GM23338 (cell line): ENCODE data around the gene SLC25A12. TPM values are rescaled to one million over a fixed set of nuclear protein-coding genes. Genes with fewer than 3 reads are reported as not detected.
"Not testable (repeated sequence)": the region's sequence is repeated elsewhere in the genome, so short reads cannot be mapped to it uniquely, and the experiment has no call there.

Experiments used
- ATAC-seq: fragments of 200-7000 bp; cut with Tn5 transposase; 3 replicates; pipeline ENCODE4 v1.9.1; 2020
- DNase-seq: peaks from one replicate; pipeline ENCODE4 v3.0.0-alpha.2; 2015; ENCODE audit warnings: low spot score
- H2AFZ ChIP-seq: fragments of 200-600 bp; sonication (generic); 2 replicates; pipeline ENCODE4 v1.8.0; 2016; ENCODE audit warnings: antibody characterized with exemption, mild to moderate bottlenecking, moderate library complexity
- H3F3A ChIP-seq: fragments of 200-600 bp; sonication (generic); replicated peaks from 2 replicates; pipeline ENCODE4 v1.8.0; 2017; ENCODE audit warnings: antibody characterized with exemption, mixed run types, low read depth
- H3K27ac ChIP-seq: fragments of 200-600 bp; sonication (generic); 2 replicates; pipeline ENCODE4 v1.6.1; 2016; ENCODE audit warnings: low read depth
- H3K27me3 ChIP-seq: fragments of 200-600 bp; sonication (generic); 2 replicates; pipeline ENCODE4 v1.8.0; 2016; ENCODE audit warnings: mild to moderate bottlenecking, mixed run types, moderate library complexity; ENCODE audit not compliant: insufficient read depth
- H3K36me3 ChIP-seq: fragments of 200-600 bp; sonication (generic); 2 replicates; pipeline ENCODE4 v1.8.0; 2016; ENCODE audit warnings: mild to moderate bottlenecking; ENCODE audit not compliant: insufficient read depth
- H3K4me1 ChIP-seq: fragments of 200-600 bp; sonication (generic); 2 replicates; pipeline ENCODE4 v1.8.0; 2016; ENCODE audit warnings: mild to moderate bottlenecking, moderate library complexity; ENCODE audit not compliant: insufficient read depth
- H3K4me2 ChIP-seq: fragments of 200-600 bp; sonication (generic); 2 replicates; pipeline ENCODE4 v1.7.1; 2017; ENCODE audit warnings: mixed run types
- H3K4me3 ChIP-seq: fragments of 200-600 bp; sonication (generic); 2 replicates; pipeline ENCODE4 v1.6.1; 2016; ENCODE audit warnings: mixed run types
- H3K79me2 ChIP-seq: fragments of 200-600 bp; sonication (generic); replicated peaks from 2 replicates; pipeline ENCODE4 v1.8.0; 2017; ENCODE audit warnings: mild to moderate bottlenecking; ENCODE audit not compliant: insufficient read depth
- H3K9me2 ChIP-seq: fragments of 200-600 bp; sonication (generic); 2 replicates; pipeline ENCODE4 v1.8.0; 2017; ENCODE audit not compliant: insufficient read depth
- H4K20me1 ChIP-seq: fragments of 200-600 bp; sonication (generic); replicated peaks from 2 replicates; pipeline ENCODE4 v1.8.0; 2017; ENCODE audit warnings: mild to moderate bottlenecking; ENCODE audit not compliant: insufficient read depth
- H3K27ac Mint-ChIP-seq: 2 replicates; pipeline ENCODE4 v1.8.0; 2020; ENCODE audit warnings: inconsistent platforms, mild to moderate bottlenecking, moderate library complexity, mixed read lengths
- H3K27me3 Mint-ChIP-seq: 3 replicates; pipeline ENCODE4 v1.8.0; 2022; ENCODE audit warnings: low read depth, mild to moderate bottlenecking, moderate library complexity, mixed read lengths, inconsistent platforms; ENCODE audit not compliant: insufficient read depth, poor library complexity
- H3K36me3 Mint-ChIP-seq: 3 replicates; pipeline ENCODE4 v1.8.0; 2021; ENCODE audit warnings: low read depth, mild to moderate bottlenecking, inconsistent platforms, moderate library complexity, mixed read lengths
- H3K4me1 Mint-ChIP-seq: 3 replicates; pipeline ENCODE4 v1.8.0; 2020; ENCODE audit warnings: mild to moderate bottlenecking, inconsistent platforms, mixed read lengths
- H3K4me3 Mint-ChIP-seq: 3 replicates; pipeline ENCODE4 v1.8.0; 2021; ENCODE audit warnings: moderate library complexity, mild to moderate bottlenecking, inconsistent platforms, mixed read lengths
- H3K9me3 Mint-ChIP-seq: 3 replicates; pipeline ENCODE4 v1.8.0; 2020; ENCODE audit warnings: moderate library complexity, mild to moderate bottlenecking, inconsistent platforms, mixed read lengths
- CREB1 ChIP-seq: fragments of 250-450 bp; sonication (Bioruptor Pico); IDR thresholded peaks from 2 replicates; pipeline ENCODE4 v1.5.0; 2020; ENCODE audit warnings: low read depth, mild to moderate bottlenecking, moderate library complexity
- CTCF ChIP-seq, 2 experiments: fragments of 200-600 bp in 1 of 2; sonication (generic) in 1 of 2; conservative IDR thresholded peaks; 2 replicates each; pipeline versions ENCODE4 v1.5.1 to v1.6.1; 2016 to 2017; ENCODE audit warnings: antibody characterized with exemption in 2 of 2, low read depth in 2 of 2, mild to moderate bottlenecking in 2 of 2, moderate library complexity in 1 of 2
- ETS1 ChIP-seq: IDR thresholded peaks from 2 replicates; pipeline ENCODE4 v1.6.1; 2016; ENCODE audit warnings: antibody characterized with exemption
- EZH2 ChIP-seq: fragments of 200-600 bp; sonication (generic); IDR thresholded peaks from one replicate; pipeline ENCODE4 v1.8.0; 2017; ENCODE audit warnings: antibody characterized with exemption, mild to moderate bottlenecking, low read depth; ENCODE audit not compliant: unreplicated experiment
- EZH2phosphoT487 ChIP-seq: fragments of 200-600 bp; sonication (generic); IDR thresholded peaks from one replicate; pipeline ENCODE4 v1.8.1; 2018; ENCODE audit warnings: antibody characterized with exemption; ENCODE audit not compliant: unreplicated experiment
- JUNB ChIP-seq: IDR thresholded peaks from one replicate; pipeline ENCODE4 v1.6.1; 2016; ENCODE audit warnings: antibody characterized with exemption; ENCODE audit not compliant: unreplicated experiment
- REST ChIP-seq: IDR thresholded peaks from one replicate; pipeline ENCODE4 v1.6.1; 2018; ENCODE audit warnings: antibody characterized with exemption; ENCODE audit not compliant: unreplicated experiment
- STAT1 ChIP-seq: IDR thresholded peaks from one replicate; pipeline ENCODE4 v1.6.1; 2016; ENCODE audit warnings: antibody characterized with exemption; ENCODE audit not compliant: unreplicated experiment
- ZNF331 ChIP-seq: fragments of 250-450 bp; sonication (Bioruptor Pico); IDR thresholded peaks from 2 replicates; pipeline ENCODE4 v1.5.0; 2020; ENCODE audit warnings: low read depth, mild to moderate bottlenecking, moderate library complexity
- polyA plus RNA-seq: library from polyadenylated mRNA; unstranded; fragments of >200 nt; fragmentation: Nextera tagmentation; extraction: Ambion mirVana; gene quantifications from 2 replicates; pipeline ENCODE4 v1.2.1, GENCODE V29; 2016
- total RNA-seq: library from RNA; depleted of rRNA; stranded (reverse); fragments of >200 nt; shearing (Covaris generic); gene quantifications from 2 replicates; pipeline ENCODE4 v1.2.3, GENCODE V29; 2014

SLC25A12 gene
- total and polyA plus RNA-seq, 2 experiments from 2014 or later: 4.8 to 14.8 TPM

- no peak overlapping the region for H3K27ac ChIP-seq
- no peaks in the 10 kb centered on the region for H3K79me2 ChIP-seq
- no peak overlapping the region for H3K27ac Mint-ChIP-seq
- no peaks in the 10 kb centered on the region for H3F3A ChIP-seq
- H3K36me3 Mint-ChIP-seq: peaks cover 50% of the 10 kb centered on the region; the same call in 2 of the 3 replicates
- H4K20me1 ChIP-seq: no peaks in the 10 kb centered on the region
- H3K9me2 ChIP-seq: no peaks in the 10 kb centered on the region
- ATAC-seq (no peak), DNase-seq (no peak)
- H3K4me2 ChIP-seq: no peak overlapping the region
- peaks cover 45% of the 10 kb centered on the region for H3K9me3 Mint-ChIP-seq
- H3K27me3 Mint-ChIP-seq: no peaks in the 10 kb centered on the region
- no peaks in the 10 kb centered on the region for H3K27me3 ChIP-seq
- no peak overlapping the region for H2AFZ ChIP-seq
- peaks cover 3% of the 10 kb centered on the region; the same call in 1 of the 2 replicates for H3K36me3 ChIP-seq
- no peak overlapping the region for H3K4me3 Mint-ChIP-seq
- no peak overlapping the region for H3K4me3 ChIP-seq
- H3K4me1 Mint-ChIP-seq: no peaks in the 10 kb centered on the region
- TF ChIP-seq EZH2phosphoT487 (no peak), REST (no peak), CREB1 (CRISPR knock-in tag) (no peak), ETS1 (no peak), JUNB (no peak), EZH2 (no peak)
- no peaks in the 10 kb centered on the region for H3K4me1 ChIP-seq
Observed at GRCh38 chr2:171778515-171778914, 115.5 kb downstream of the SLC25A12 start.

GRCh38 chr2:171774581-171774980 lies 119.5 kb downstream of the SLC25A12 start:
- H3K4me3 ChIP-seq, H3K4me2 ChIP-seq, H3K79me2 ChIP-seq, H3F3A ChIP-seq, H3K27me3 Mint-ChIP-seq, H4K20me1 ChIP-seq, H3K27ac ChIP-seq, H3K36me3 ChIP-seq, H2AFZ ChIP-seq, H3K27me3 ChIP-seq, H3K9me2 ChIP-seq, H3K4me3 Mint-ChIP-seq, ATAC-seq, H3K27ac Mint-ChIP-seq, H3K4me1 ChIP-seq, DNase-seq, H3K4me1 Mint-ChIP-seq: not testable (repeated sequence)
- Mint-ChIP-seq H3K36me3 (peaks cover 52% of the 10 kb centered on the region; the same call in 2 of the 3 replicates), H3K9me3 (peaks cover 74% of the 10 kb centered on the region)

- no peaks in the 10 kb centered on the region for H4K20me1 ChIP-seq
- no peak overlapping the region for H3K4me3 ChIP-seq
- H3K27me3 Mint-ChIP-seq: no peaks in the 10 kb centered on the region
- H3F3A ChIP-seq: no peaks in the 10 kb centered on the region
- no peaks in the 10 kb centered on the region for H3K4me1 Mint-ChIP-seq
- no peak overlapping the region for H3K27ac Mint-ChIP-seq
- H3K27ac ChIP-seq: no peak overlapping the region
- no peaks in the 10 kb centered on the region for H3K4me1 ChIP-seq
- H3K36me3 Mint-ChIP-seq: peaks cover 44% of the 10 kb centered on the region; the same call in 2 of the 3 replicates
- no peaks in the 10 kb centered on the region for H3K9me2 ChIP-seq
- ATAC-seq (no peak), DNase-seq (no peak)
- peaks cover 3% of the 10 kb centered on the region; the same call in 1 of the 2 replicates for H3K36me3 ChIP-seq
- no peak overlapping the region for H3K4me3 Mint-ChIP-seq
- no peaks in the 10 kb centered on the region for H3K27me3 ChIP-seq
- no peaks in the 10 kb centered on the region for H3K79me2 ChIP-seq
- no peak overlapping the region for H2AFZ ChIP-seq
- peaks cover 61% of the 10 kb centered on the region for H3K9me3 Mint-ChIP-seq
- H3K4me2 ChIP-seq: no peak overlapping the region
- no peak for TF ChIP-seq JUNB
- TF ChIP-seq STAT1: no peak
- TF ChIP-seq ZNF331 (CRISPR knock-in tag): no peak
- no peak for TF ChIP-seq CTCF (conservative IDR thresholded peaks at IDR 0.05; ENCODE audit: low read depth in 2 of 2)
Observed at GRCh38 chr2:171772373-171772772, 121.7 kb downstream of the SLC25A12 start.
